ENCODE measurements around the gene XYLB. TPM values are rescaled to one million over a fixed set of nuclear protein-coding genes. Genes with fewer than 3 reads are reported as not detected.
A peak's percentile ranks its signal among the peaks of the same experiment; 100 is the strongest.
"Not testable (repeated sequence)": the region's sequence is repeated elsewhere in the genome, so short reads cannot be mapped to it uniquely, and the experiment has no call there.

Gene XYLB
- total and polyA plus RNA-seq, 8 donors = 1.6 to 6.9 (median 4.5) TPM

DNA sequence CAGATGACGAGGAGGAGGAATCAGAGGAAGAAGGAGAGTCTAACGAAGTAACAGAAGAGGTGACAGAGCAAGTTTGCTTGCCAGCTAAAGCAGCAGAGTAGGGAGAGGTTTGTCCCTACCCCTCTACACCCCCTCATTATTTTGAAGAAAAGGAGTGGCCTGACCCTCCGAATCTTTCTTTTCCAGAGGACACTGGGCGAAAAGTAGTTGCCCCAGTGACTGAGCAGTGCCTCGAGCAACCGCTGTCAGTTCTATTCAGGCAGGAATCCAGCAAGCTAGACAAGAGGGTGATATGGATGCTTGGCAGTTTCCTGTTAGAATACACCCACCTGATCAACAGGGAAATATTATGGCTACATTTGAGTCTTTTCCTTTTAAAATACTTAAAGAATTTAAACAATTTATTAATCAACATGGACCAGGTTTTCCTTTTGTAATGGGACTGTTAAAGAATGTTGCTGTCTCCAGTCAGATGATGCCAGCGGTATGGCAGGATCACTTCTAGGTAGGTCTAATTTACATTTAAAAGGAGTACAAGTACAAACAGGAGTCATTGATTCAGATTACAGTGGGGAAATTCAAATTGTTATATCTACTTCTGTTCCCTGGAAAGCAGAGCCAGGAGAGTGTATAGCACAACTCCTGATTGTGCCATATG is 75.2 kb downstream of the XYLB start:
- Histone ChIP-seq H3K4me1 (peaks cover 0 to 9% (median 0%) of the 10 kb centered on the region in 3 donors), H3K27ac (no peak overlapping the region), H3K27me3 (no peaks in the 10 kb centered on the region), H3K4me3 (no peak overlapping the region), H3K36me3 (no peaks in the 10 kb centered on the region), H3K9me3 (no peaks in the 10 kb centered on the region)
- DNase-seq = no peak
- TF ChIP-seq, protein P1, sequence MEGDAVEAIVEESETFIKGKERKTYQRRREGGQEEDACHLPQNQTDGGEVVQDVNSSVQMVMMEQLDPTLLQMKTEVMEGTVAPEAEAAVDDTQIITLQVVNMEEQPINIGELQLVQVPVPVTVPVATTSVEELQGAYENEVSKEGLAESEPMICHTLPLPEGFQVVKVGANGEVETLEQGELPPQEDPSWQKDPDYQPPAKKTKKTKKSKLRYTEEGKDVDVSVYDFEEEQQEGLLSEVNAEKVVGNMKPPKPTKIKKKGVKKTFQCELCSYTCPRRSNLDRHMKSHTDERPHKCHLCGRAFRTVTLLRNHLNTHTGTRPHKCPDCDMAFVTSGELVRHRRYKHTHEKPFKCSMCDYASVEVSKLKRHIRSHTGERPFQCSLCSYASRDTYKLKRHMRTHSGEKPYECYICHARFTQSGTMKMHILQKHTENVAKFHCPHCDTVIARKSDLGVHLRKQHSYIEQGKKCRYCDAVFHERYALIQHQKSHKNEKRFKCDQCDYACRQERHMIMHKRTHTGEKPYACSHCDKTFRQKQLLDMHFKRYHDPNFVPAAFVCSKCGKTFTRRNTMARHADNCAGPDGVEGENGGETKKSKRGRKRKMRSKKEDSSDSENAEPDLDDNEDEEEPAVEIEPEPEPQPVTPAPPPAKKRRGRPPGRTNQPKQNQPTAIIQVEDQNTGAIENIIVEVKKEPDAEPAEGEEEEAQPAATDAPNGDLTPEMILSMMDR (IDR thresholded peaks at IDR 0.05) = no peak
- intact Hi-C loops (cut with DNase I) = no loop called here
- FAIRE-seq = no peak
- no peak for ATAC-seq
- WGBS, 2 donors = 89% methylated on average over 7 of the region's 7 CpGs

DNA sequence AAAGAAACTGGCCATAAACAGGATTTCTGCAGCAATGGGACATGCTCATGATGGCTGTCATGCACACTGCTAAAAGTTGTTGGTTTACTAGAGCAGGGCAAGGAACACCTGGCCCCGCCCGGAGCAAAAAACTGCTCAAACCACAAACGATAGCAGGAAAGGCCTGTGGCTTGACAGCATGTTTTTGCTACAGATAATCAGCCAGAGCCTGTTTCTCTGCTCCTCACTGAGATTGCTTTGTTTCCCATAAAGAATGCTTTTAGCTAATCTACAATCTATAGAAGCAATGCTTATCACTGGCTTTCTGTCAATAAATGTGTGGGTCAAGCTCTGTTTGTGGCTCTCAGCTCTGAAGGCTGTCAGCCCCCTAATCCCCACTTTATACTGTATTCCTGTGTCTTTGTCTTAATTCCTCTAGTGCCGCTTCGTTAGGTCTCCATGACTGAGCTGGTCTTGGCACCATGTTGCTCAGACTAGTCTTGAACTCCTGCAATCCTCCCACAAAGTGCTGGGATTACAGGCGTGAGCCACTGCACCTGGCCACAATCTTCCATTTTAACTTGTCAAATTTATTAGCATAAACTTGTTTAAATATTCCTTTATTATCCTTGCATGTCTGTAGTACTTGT is 80.3 kb downstream of the XYLB start:
- 49 to 57% methylated on average over 6 of the region's 6 CpGs for WGBS, 2 donors
- H3K4me3 ChIP-seq; H3K4me1 ChIP-seq; H3K27ac ChIP-seq; H3K9me3 ChIP-seq; FAIRE-seq; H3K27me3 ChIP-seq; H3K36me3 ChIP-seq; intact Hi-C loops (cut with DNase I); DNase-seq: not testable (repeated sequence)
- ATAC-seq = peak in 3 of 4 donors; percentile 30 to 62 (median 44)

DNA sequence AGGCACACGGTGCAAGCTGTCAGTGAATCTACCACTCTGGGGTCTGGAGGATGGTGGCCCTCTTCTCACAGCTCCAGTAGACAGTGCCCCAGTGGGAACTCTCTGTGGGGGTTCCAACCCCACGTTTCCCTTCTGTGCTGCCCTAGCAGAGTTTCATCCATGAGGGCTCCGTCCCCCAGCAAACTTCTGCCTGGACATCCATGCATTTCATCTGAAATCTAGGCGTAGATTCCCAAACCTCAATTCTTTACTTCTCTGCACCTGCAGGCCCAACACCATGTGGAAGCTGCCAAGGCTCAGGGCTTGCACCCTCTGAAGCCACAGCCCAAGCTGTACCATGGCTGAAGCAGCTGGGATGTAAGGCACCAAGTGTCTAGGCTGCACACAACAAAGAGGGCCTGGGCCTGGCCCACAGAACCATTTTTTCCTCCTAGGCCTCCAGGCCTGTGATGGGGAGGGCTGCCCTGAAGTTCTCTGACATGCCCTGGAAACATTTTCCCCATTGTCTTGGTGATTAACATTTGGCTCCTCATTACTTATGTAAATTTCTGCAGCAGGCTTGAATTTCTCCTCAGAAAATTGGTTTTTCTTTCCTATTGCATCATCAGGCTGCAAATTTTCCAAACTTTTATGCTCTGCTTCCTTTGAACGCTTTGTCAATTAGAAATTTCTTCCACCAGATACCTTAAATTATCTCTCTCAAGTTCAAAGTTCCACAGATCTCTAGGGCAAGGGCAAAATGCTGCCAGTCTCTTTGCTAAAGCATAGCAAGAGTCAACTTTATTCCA is 86.5 kb downstream of the XYLB start:
- FAIRE-seq; H3K27me3 ChIP-seq; H3K4me3 ChIP-seq; H3K27ac ChIP-seq; DNase-seq; H3K9me3 ChIP-seq; ATAC-seq; intact Hi-C loops (cut with DNase I); H3K36me3 ChIP-seq; H3K4me1 ChIP-seq: not testable (repeated sequence)
- 95 to 98% methylated on average over 5 of the region's 5 CpGs for WGBS, 2 donors

DNA sequence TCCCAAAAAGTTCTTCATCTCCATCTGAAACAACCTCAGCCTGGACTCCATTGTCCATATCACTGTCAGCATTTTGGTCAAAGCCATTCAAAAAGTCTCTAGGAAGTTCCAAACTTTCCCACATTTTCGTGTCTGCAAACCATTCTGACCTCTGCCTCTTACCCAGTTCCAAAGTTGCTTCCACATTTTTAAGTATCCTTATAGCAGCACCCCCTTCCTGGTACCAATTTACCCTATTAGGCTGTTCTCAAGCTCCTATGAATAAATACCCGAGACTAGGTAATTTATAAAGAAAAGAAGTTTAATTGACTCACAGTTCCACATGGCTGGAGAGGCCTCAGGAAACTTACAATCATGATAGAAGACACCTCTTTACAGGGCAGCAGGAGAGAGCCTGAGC is 87.1 kb downstream of the XYLB start:
- intact Hi-C loops (cut with DNase I) = not testable (repeated sequence)

GRCh38 chr3:38438436-38439069 is 92.0 kb downstream of the XYLB start:
- DNase-seq; H3K36me3 ChIP-seq; ATAC-seq; H3K27me3 ChIP-seq; FAIRE-seq; H3K4me1 ChIP-seq; H3K4me3 ChIP-seq; H3K27ac ChIP-seq; intact Hi-C loops (cut with DNase I); H3K9me3 ChIP-seq: not testable (repeated sequence)
- 86 to 96% methylated on average over 5 of the region's 5 CpGs for WGBS, 2 donors

More for the DNA sequence above, 87.1 kb downstream of the XYLB start:
- H3K4me3 ChIP-seq, DNase-seq, FAIRE-seq, H3K36me3 ChIP-seq, ATAC-seq, H3K27ac ChIP-seq, H3K9me3 ChIP-seq, H3K4me1 ChIP-seq, H3K27me3 ChIP-seq: not testable (repeated sequence)
- 75 to 91% methylated on average over 2 of the region's 2 CpGs for WGBS, 2 donors

DNA sequence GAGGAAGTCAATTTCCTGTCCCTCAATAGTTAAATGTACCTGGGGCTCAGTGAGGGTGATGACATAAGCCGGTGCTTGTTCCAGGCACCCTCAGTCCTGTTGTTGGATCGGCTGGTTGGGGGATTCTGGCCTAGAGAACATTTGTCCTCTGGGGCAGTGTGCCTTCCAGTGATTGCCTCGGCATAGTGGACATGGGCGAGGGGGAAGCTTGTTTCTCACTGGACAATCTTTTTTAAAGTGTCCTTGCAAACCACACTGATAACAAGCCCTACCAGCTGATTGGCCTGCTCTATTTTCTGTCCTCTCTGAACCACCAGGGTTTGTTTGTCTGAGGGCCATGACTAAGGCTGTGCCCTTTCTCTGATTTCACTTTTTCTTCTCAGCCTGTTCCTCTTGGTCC is 96.6 kb downstream of the XYLB start:
- DNase-seq; H3K4me3 ChIP-seq; H3K36me3 ChIP-seq; H3K9me3 ChIP-seq; FAIRE-seq; H3K27ac ChIP-seq; intact Hi-C loops (cut with DNase I); H3K4me1 ChIP-seq; H3K27me3 ChIP-seq: not testable (repeated sequence)
- peak in 1 of 4 donors; percentile 37 for ATAC-seq
- 28 to 41% methylated on average over 4 of the region's 4 CpGs for WGBS, 2 donors

DNA sequence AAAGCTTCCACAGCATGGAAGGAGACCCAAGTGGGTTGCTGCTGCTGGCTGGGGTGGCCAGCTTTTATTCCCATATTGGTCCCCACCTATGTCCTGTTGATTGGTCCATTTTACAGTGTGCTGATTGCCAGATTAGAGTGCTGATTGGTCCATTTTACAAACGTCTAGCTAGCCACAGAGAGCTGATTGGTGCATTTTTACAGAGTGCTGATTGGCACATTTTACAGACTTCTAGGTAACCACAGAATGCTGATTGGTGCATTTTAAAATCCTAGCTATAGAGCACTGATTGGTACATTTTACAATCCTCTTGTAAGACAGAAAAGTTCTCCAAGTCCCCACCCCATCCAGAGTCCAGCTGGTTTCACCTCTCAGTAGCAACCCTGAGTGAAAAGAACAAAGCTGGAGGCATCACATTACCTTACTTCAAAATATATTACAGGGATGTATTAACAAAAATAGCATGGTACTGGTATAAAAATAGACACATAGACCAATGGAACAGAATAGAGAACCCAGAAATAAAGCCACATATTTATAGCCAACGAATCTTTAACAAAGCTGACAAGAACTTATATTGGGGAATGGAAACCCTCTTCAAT is 99.6 kb downstream of the XYLB start:
- H3K9me3 ChIP-seq = no peaks in the 10 kb centered on the region
- no peak for ATAC-seq
- no peaks in the 10 kb centered on the region for H3K27me3 ChIP-seq
- intact Hi-C loops (cut with DNase I) = no loop called here
- H3K4me3 ChIP-seq = no peak overlapping the region
- FAIRE-seq = no peak
- no peak overlapping the region for H3K27ac ChIP-seq
- TF ChIP-seq, protein P1 (IDR thresholded peaks at IDR 0.05) = no peak
- peaks cover 0 to 5% (median 0%) of the 10 kb centered on the region in 3 donors for H3K4me1 ChIP-seq
- DNase-seq = no peak
- WGBS, 2 donors = 78% methylated on average over 2 of the region's 2 CpGs
- H3K36me3 ChIP-seq = no peaks in the 10 kb centered on the region

Data from pancreas (tissue), 10 donors.